CD4-positive, alpha-beta T cell treated with Interleukin-17A for 4 hours (primary cell): ENCODE results near the gene CSH1.
A peak's percentile ranks its signal among the peaks of the same experiment; 100 is the strongest.
"Not testable (repeated sequence)": the region's sequence is repeated elsewhere in the genome, so short reads cannot be mapped to it uniquely, and the experiment has no call there.

Experiments
- DNase-seq: peaks from one replicate; pipeline ENCODE4 v3.0.0-alpha.2; 2020; ENCODE audit warnings: mixed read lengths

The CSH1 gene

DNA sequence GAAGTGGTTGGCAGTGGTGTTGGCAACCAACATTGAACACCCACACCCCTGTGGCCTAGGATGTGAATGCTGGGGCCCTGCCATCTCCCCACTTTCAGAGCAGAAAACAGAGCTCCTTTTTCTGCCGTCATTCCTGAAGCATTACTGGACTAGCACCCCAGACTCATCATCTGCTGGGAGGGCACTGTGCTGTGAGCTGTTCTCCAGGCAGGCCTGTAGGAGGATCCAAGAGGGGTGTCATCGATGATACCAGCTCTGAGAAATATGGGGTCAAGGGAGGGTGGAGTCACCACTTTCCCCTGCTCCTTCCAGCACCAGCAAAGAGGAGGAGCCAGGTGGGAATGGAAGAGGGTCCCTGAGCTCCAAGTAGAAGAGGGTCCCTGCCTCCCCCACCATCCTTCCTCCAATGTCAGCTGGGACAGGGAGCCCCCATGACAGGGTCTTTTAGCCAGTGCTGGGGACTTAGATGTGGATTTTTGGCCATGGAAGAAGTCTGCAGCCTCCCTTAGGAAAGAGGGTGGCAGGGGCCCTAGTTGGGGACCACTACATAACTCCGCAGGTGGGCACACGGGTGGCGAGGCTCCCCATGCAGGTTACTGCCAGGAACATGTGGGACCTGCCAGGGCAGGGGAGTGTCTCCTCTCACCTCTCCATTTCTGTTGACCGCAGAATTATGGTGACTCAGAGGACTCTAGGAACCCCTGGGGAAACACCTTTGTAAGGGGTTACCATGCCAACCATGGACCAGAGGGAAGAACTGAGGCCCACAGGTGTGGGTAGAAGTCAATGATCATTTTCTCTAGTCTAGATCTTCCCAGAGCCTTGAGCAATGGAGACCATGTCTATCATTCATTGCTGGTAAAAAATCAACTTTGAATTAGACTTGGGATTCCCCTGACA lies 2.8 kb upstream of the CSH1 start:
- peak; percentile 16 for DNase-seq

DNA sequence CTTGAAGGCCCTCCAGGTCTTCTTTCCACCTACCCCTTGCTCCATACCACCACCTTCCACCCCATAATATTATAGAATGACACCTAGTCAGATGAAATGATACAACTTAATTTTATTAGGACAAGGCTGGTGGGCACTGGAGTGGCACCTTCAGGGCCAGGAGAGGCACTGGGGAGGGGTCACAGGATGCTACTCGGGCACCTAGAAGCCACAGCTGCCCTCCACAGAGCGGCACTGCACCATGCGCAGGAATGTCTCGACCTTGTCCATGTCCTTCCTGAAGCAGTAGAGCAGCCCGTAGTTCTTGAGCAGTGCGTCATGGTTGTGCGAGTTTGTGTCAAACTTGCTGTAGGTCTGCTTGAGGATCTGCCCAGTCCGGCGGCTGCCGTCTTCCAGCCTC lies 1.6 kb downstream of the CSH1 start:
- not testable (repeated sequence) for DNase-seq

DNA sequence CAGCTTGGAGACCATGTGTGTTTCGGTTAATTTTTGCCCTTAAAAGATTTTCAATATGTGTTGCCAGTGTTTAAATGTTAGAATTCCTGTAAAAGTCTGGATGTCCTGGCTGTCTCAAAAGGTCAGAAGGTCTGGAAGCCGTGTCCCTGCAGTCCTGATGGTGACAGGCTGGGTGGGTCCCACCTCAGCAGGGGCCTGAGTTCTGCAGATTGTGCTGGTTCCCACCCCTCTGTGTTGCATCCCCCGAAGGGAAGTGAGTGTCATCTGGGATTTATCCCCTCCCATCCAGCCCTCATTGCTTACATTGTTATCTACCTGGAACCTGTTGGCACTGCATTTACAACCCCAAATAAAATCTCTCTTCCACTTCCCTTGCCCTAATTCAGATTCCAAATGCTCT lies 2.4 kb downstream of the CSH1 start:
- DNase-seq: not testable (repeated sequence)

DNA sequence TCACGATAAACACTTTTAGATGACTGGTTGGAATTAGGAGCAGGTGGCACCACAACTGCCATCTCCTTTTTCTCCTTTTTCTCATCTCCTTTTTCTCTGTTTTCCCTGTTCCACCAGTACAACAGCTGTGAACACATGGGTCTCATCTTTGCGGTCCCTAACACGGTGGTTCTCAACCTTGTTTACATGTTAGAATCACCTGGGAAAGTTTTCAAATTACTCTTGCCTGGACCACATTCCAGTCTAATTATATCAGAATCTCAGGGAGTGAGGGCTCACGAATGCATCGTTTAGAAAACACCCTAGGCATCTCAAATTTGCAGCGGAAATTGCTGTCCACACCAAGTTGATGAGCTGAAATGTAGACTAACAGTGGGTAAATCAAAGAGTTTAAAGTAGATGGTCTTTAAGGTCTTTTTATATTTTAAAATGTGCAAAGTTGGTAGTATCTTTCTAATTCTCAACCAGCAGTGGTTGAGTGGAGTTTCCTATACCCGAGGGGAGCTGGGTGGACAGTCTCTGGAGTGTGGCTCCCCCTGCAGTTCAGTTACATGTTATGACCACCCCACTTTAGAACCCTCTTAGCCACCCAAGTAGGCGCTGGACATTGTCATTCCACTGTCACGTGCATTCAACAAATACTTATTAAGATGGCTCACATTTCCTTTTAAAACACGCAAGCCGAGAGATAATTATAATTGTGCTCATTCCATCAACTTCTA lies 3.9 kb downstream of the CSH1 start:
- not testable (repeated sequence) for DNase-seq

DNA sequence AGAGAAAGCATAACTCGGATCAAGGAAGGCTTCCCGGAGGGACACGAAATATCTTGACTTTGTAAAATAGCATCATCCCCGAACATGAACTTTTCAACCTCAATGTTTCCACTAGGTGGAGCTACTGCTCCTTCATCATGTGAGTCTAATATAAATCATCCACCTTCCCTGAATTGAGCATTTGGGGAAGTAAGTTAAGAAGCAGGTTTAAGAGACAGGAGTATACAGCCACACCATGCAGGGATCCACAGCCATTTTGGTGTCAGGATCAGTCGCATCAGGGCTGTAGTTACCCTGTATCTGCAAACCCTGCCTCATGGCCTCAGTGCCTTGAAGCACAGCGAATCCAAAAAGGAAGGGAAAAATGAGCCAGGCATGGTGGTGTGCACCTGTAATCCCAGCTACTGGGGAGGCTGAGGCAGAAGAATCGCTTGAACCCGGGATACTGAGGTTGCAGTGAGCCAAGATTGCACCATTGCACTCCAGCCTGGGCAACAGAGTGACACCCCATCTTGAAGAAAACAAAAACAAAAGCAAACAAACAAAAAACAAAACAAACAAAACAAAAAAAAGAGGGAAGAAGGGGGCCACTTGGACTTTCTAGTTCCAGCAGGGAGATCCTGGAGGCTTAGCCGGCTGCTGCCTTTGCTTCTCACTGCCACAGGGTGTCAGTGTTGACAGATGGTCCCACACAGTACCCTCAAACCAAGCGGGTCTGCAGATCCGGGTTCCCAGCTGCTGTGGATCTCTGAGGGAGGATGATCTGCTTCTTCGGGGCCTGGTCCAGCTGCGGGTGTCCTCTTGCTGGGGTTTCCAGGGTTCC lies 7.1 kb downstream of the CSH1 start:
- DNase-seq: peak; percentile 7

DNA sequence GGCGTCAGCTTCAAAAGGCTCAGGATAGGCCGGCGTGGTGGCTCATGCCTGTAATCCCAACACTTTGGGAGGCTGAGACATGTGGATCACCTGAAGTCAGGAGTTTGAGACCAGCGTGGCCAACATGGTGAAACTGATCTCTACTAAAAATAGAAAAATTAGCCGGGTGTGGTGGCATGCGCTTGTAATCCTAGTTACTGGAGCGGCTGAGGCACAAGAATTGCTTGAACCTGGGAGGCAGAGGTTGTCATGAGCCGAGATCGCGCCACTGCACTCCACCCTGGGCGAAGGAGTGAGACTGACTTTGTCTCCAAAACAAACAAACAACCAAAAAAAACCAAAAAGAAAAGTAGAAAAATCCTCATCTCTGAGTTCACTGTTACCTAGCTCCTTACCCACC lies 11.3 kb downstream of the CSH1 start:
- DNase-seq: not testable (repeated sequence)

DNA sequence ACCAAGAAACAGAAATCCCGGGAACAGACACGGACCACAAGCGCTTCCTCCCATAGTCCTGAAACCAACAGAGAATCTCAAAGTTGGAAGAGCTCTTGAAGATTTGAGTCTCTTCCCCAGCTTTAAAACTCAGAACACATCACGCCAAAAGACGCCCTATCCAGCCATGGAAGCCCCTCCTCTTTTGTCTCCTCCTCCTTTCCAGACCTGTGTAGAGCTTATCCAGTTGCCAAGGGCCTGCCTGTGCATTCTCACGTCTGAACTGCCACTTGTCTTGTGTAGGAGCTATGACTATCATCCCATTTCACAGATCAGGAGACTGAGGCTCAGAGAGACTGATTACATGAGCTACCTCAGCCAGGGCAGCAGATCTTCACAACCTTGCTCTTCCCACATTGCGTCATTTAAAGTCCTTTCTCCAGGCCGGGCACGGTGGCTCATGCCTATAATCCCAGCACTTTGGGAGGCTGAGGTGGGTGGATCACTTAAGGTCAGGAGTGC lies 13.7 kb downstream of the CSH1 start:
- not testable (repeated sequence) for DNase-seq

DNA sequence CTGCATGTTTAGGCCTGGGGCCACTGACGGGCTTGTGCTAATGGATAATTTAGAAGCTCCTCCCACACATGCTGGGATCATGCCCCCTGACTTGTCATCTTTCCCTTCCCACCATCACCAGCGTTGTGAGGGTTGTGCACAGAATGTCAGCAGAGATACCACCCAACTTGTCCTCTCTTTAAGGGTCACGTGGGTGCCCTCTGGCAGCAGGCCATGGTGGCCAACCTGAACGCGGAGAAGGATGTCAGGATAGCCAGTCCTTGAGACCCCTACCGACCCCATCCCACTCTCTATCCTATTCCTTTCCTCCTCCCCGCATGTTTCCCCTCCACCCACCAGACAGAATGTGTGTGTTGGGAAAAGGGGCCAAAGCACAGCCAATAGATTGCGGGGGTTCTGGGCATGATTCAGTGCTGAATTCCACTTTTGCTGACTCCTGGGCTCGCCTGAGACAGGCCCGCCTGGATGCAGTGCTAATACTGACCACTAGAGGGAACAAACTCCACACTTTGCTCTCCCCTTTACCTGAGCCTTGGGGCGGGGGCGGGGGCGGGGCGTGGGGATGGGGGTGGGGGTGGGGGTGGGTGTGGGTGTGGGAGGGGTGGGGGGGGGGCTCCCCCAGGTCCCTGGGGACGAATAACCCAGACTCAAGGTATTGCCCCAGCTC lies 14.3 kb downstream of the CSH1 start, which contains the start of gene GH2:
TSS of gene GH2 (minus strand) at position 10 of the 667 bp plus-strand sequence. CDS start 143 bp downstream, outside the sequence.
- DNase-seq: peak; percentile 71

DNA sequence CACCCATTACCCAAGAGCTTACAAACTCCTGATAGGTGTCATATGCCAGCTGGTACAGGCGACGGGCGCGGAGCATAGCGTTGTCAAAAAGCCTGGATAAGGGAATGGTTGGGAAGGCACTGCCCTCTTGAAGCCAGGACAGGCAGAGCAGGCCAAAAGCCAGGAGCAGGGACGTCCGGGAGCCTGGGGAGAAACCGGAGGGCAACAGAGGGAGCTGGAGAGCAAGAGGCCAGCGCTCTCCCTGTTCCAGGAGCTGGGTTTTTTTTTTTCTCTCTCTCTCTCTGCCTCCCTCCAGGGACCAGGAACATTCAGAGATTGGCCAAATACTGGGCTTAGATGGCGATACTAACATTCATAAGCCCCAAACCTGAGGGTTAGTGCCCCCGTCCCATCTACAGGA lies 15.0 kb downstream of the CSH1 start:
- DNase-seq: not testable (repeated sequence)

DNA sequence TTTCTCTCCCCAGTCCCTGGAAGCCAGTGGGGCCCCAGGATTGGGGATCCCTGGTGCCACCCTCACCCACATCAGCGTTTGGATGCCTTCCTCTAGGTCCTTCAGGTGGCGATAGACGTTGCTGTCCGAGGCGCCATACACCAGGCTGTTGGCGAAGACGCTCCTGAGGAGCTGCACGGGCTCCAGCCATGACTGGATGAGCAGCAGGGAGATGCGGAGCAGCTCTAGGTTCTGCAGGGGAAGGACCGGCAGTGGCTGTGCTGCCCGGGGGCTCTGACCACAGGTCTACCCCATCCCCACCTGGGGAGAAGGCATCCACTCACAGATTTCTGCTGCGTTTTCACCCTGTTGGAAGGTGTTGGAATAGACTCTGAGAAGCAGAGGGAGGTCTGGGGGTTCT lies 15.7 kb downstream of the CSH1 start:
- no peak for DNase-seq

DNA sequence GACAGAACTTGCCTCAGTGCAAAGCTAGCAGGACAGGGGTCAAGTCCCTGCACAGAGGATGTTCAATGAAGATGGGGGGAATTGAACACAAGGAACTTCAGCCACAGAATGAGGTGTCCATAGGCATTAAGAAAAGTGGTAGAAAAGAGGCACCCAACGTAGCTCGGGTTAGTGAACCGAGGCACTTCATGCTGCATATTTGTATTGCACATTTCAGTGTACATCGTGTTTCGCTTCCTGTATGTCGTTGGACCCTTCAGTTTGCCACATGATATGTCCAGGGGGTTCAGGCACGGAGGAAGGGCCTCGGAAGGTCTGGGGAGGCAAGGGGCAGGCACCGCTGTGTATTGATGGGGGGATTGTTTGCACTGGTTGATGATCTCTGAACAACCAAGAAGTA lies 18.0 kb downstream of the CSH1 start:
- DNase-seq: not testable (repeated sequence)

DNA sequence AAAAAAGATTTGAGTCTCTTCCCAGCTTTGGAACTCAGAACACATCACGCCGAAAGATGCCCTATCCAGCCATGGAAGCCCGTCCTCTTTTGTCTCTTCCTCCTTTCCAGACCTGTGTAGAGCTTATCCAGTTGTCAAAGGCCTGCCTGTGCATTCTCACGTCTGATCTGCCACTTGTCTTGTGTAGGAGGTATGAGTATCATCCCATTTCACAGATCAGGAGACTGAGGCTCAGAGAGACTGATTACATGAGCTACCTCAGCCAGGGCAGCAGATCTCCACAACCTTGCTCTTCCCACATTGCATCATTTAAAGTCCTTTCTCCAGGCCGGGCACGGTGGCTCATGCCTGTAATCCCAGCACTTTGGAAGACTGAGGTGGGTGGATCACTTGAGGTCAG lies 21.7 kb downstream of the CSH1 start:
- not testable (repeated sequence) for DNase-seq

DNA sequence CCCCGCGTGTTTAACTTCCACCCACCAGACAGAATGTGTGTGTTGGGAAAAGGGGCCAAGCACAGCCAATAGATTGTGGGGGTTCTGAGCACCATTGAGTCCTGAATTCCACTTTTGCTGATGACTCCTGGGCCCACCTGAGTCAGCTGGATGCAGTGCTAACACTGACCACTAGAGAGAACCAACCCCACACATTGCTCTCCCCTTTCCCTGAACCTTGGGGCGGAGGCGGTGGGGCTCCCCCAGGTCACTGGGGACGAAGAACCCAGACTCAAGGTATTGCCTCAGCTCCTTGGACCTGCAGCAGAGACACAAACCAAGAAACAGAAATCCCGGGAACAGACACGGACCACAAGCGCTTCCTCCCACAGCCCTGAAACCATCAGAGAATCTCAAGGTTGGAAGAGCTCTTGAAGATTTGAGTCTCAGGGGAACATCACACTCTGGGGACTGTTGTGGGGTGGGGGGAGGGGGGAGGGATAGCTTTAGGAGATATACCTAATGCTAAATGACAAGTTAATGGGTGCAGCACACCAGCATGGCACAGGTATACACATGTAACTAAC lies 22.2 kb downstream of the CSH1 start:
- not testable (repeated sequence) for DNase-seq

DNA sequence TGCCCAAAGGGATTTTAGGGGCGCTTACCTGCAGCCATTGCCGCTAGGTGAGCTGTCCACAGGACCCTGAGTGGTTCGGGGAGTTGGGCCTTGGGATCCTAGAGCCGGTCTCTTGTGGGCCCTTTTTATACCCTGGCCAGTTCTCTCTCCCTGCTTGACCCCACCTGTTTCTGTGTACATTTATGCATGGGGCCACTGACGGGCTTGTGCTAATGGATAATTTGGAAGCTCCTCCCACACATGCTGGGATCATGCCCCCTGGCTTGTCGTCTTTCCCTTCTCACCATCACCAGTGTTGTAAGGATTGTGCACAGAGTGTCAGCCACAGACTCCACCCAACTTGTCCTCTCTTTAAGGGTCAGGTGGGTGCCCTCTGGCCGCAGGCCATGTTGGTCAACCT lies 22.8 kb downstream of the CSH1 start, which contains the start of gene CSH2:
TSS of gene CSH2 (minus strand) at position 101 of the 400 bp plus-strand sequence. CDS start at position 38, 63 bp downstream.
- not testable (repeated sequence) for DNase-seq

DNA sequence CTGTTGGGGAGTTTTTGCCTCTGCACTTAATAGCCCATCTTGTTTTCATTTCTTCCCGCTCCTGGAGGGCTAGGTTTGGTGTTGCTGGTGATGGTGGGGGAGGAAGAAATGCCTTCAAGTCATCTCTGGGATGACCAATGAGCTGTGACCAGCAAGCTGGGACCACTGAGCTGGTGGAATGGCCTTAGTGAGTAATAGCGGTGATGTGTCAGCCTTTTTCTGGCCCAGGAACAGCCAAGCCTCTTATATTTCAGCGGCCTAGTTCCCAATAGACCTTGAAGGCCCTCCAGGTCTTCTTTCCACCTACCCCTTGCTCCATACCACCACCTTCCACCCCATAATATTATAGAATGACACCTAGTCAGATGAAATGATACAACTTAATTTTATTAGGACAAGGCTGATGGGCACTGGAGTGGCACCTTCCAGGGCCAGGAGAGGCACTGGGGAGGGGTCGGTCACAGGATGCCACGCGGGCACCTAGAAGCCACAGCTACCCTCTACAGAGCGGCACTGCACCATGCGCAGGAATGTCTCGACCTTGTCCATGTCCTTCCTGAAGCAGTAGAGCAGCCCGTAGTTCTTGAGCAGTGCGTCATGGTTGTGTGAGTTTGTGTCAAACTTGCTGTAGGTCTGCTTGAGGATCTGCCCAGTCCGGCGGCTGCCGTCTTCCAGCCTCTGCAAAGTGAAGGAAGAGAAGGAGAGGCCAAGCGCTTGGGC lies 24.6 kb downstream of the CSH1 start:
- not testable (repeated sequence) for DNase-seq

DNA sequence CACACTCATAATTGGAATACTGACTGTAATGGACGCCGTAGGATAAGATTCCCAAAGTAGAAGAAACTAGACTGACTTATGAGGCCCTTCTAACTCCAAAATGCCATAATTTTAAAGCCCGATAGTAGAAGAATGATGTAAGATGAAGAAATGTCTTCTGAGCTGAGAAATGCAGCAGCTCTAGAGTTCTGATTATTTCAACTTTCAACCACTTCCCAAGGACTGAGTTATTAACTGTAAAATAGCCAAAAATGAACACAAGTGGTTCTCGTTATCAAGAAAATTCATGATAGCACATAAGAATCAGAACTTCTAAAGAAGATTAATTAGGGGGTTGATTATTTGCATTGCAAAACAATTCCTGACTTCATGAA lies 26.1 kb downstream of the CSH1 start:
- DNase-seq: not testable (repeated sequence)

DNA sequence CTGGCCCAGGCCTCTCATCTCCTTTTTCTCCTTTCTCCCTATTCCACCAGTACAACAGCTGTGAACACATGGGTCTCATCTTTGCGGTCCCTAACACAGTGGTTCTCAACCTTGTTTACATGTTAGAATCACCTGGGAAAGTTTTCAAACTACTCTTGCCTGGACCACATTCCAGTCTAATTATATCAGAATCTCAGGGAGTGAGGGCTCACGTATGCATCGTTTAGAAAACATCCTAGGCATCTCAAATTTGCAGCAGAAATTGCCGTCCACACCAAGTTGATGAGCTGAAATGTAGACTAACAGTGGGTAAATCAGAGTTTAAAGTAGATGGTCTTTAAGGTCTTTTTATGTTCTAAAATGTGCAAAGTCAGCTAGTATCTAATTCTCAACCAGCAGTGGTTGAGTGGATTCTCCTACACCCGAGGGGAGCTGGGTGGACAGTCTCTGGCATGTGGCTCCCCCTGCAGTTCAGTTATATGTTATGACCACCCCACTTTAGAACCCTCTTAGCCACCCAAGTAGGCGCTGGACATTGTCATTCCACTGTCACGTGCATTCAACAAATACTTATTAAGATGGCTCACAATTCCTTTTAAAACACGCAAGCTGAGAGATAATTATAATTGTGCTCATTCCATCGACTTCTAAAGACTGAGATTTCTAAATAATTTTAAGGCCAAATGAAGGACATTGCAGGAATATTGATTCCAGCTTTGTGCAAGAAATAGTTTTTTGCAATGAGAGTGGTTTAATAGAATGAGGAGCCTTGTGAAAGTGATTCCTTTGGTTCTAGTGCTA lies 26.7 kb downstream of the CSH1 start:
- DNase-seq: not testable (repeated sequence)

DNA sequence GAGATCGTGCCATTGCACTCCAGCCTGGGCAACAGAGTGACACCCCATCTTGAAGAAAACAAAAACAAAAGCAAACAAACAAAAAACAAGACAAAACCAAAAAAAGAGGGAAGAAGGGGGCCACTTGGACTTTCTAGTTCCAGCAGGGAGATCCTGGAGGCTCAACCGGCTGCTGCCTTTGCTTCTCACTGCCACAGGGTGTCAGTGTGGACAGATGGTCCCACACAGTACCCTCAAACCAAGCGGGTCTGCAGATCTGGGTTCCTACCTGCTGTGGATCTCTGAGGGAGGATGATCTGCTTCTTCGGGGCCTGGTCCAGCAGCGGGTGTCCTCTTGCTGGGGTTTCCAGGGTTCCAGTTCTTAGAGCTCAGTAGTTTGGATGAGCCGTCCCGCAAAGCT lies 29.7 kb downstream of the CSH1 start:
- DNase-seq: not testable (repeated sequence)

DNA sequence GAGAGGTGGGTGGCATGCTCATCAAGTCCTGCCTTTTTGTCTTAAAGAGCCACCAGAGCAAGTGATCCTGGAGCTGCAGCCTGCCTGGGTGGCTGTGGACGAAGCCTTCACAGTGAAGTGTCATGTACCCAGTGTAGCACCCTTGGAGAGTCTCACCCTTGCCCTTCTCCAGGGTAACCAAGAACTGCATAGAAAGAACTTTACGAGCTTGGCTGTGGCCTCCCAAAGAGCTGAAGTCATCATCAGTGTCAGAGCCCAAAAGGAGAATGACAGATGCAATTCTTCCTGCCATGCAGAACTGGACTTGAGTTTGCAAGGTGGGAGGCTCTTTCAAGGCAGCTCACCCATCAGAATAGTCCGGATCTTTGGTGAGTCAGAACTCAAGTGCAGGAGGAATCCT lies 37.1 kb downstream of the CSH1 start:
- no peak for DNase-seq

DNA sequence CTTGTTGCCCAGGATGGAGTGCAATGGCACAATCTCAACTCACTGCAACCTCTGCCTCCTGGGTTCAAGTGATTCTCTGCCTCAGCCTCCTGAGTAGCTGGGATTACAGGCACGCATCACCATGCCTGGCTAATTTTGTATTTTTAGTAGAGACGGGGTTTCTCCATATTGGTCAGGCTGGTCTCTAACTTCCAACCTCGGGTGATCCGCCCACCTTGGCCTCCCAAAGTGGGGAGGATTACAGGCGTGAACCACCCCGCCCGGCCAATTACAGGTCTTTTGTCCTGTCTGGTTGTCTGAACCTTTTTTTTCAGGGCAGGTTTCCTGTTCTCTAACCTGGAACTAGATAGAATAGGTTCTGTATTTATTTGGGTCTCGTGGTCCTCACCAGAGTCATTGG lies 39.9 kb downstream of the CSH1 start:
- DNase-seq: not testable (repeated sequence)
